Activated naive CD4-positive, alpha-beta T cell treated with anti-CD3 and anti-CD28 coated beads, Interleukin-2, amount 10 ng/mL, durations not matched to agents 7 days and 5 days (primary cell): Measurements from ENCODE around the gene ARHGAP4.

Experiments
- CTCF ChIA-PET: fragments of 350-600 bp; sonication (Branson Sonifier 250); formaldehyde crosslinking; loops from one replicate; lab custom pipeline; 2021; ENCODE audit warnings: antibody characterized with exemption; lab: Charles Lee
- DNase-seq: peaks from one replicate; pipeline ENCODE4 v3.0.0-alpha.2; 2020
- H3K27ac Mint-ChIP-seq: one replicate; pipeline ENCODE4 v1.8.0; 2021; ENCODE audit warnings: mild to moderate bottlenecking, moderate library complexity, mixed read lengths
- H3K27me3 Mint-ChIP-seq: one replicate; pipeline ENCODE4 v1.8.0; 2021; ENCODE audit warnings: mild to moderate bottlenecking, mixed read lengths
- H3K36me3 Mint-ChIP-seq: one replicate; pipeline ENCODE4 v1.8.0; 2021; ENCODE audit warnings: mixed read lengths
- H3K4me1 Mint-ChIP-seq: one replicate; pipeline ENCODE4 v1.8.0; 2021; ENCODE audit warnings: mixed read lengths
- H3K4me3 Mint-ChIP-seq: one replicate; pipeline ENCODE4 v1.8.0; 2021; ENCODE audit warnings: mild to moderate bottlenecking, moderate library complexity, mixed read lengths
- H3K9me3 Mint-ChIP-seq: one replicate; pipeline ENCODE4 v1.8.0; 2021; ENCODE audit warnings: mixed read lengths

Gene ARHGAP4

GRCh38 chrX:153868576-153869472 is 57.2 kb downstream of the ARHGAP4 start:
- H3K27me3 Mint-ChIP-seq = peaks cover 26% of the 10 kb centered on the region

DNA sequence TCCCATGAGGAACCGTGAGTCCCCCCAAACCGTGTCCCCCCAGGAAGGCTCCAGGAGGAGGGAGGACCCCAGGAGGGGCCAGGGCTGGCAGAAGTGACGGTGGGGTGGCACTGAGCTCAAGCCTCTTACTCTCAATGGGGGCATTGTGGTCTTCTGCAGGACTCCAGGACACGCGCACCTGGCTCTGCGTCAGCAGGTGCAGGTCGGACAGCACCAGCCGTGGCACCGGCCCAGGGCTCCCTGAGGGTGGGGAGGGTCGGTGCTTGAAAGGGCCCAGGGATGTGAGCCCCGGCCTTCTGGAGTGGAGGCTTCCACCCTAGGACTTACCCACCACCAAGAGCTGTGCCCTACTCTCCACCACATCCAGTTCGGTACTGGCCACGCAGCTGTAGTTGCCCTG is 58.4 kb downstream of the ARHGAP4 start:
- H3K27me3 Mint-ChIP-seq = peaks cover 15% of the 10 kb centered on the region
- no peak overlapping the region for H3K27ac Mint-ChIP-seq
- CTCF ChIA-PET = no interaction called here
- H3K4me3 Mint-ChIP-seq = no peak overlapping the region
- no peak for DNase-seq
- no peaks in the 10 kb centered on the region for H3K9me3 Mint-ChIP-seq
- no peaks in the 10 kb centered on the region for H3K36me3 Mint-ChIP-seq
- no peaks in the 10 kb centered on the region for H3K4me1 Mint-ChIP-seq

More at GRCh38 chrX:153868576-153869472, 57.2 kb downstream of the ARHGAP4 start:
- Mint-ChIP-seq H3K36me3 (no peaks in the 10 kb centered on the region), H3K4me3 (no peak overlapping the region), H3K4me1 (no peaks in the 10 kb centered on the region), H3K9me3 (no peaks in the 10 kb centered on the region), H3K27ac (no peak overlapping the region)
- CTCF ChIA-PET = no interaction called here
- no peak for DNase-seq

- Mint-ChIP-seq H3K4me1 (no peaks in the 10 kb centered on the region), H3K4me3 (no peak overlapping the region), H3K27me3 (peaks cover 9% of the 10 kb centered on the region), H3K27ac (no peak overlapping the region), H3K36me3 (no peaks in the 10 kb centered on the region), H3K9me3 (no peaks in the 10 kb centered on the region)
- CTCF ChIA-PET = no interaction called here
- no peak for DNase-seq
Measured at GRCh38 chrX:153867139-153867538, 58.9 kb downstream of the ARHGAP4 start.

DNA sequence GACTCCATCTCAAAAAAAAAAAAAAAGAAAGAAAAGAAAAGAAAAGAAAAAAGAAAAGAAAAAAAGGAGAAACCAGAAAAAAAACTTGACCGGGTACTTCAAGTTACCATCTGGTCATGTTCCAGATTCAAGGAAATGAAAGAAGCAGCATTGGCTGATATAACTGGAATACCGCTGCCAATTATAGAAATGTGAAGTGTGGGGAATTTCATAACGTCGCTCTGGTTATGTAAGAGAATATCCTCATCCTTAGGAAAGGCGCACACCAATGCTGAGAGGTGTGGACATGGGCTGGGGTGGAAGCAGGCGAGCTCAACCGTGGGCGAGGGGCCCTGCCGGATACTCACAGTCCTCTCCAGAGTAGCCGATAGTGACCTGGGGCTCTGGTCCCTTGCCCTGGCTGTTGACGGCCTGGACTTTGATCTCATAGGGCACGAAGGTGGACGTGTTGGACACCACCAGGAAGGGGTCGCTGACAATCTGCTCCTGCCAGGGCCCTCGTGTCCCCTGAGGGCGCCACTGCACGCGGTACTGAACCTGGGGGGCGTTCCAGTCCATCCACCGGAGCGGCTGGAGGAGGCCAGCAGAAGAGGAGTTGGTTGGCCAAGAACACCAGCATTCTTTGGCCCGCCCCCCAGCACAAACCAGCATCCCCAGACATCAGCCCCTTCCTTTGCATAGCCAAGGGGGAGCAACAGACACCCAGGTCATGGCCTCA is 59.6 kb downstream of the ARHGAP4 start:
- Mint-ChIP-seq H3K27ac (no peak overlapping the region), H3K4me3 (no peak overlapping the region), H3K36me3 (no peaks in the 10 kb centered on the region), H3K4me1 (no peaks in the 10 kb centered on the region), H3K27me3 (peaks cover 7% of the 10 kb centered on the region), H3K9me3 (no peaks in the 10 kb centered on the region)
- CTCF ChIA-PET = no interaction called here
- DNase-seq = no peak

DNA sequence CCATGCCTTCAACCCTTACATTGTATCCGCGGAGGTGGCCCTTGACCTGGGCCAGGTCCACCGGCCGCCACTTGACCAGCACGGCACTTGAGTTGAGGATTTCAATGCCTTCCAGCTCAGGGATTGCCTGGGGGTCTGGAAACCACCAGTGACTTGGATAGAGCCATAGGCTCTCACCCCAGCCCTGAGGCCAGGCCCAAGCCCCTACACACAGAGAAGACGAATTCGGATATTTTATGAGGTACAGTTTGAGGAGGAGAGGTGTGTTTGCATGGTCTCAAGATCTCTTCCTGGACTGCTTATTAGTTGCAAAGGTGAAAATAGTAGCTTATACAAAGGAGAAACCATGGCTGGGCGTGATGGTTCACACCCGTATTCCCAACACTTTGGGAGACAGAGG is 60.4 kb downstream of the ARHGAP4 start:
- H3K4me1 Mint-ChIP-seq = no peaks in the 10 kb centered on the region
- no peaks in the 10 kb centered on the region for H3K36me3 Mint-ChIP-seq

DNA sequence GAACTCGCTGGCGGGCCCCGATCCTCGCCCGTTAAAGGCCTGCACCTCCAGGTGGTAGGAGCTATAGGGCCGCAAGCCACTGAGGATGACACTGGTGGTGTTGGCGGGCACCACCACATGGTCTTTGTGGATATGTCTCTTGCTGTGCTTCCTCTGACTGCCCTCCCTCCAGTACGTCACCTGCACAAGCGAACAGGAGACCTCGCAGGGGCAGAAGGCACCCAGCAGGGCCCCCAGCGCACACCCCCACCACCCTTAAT is 60.8 kb downstream of the ARHGAP4 start:
- no peak for DNase-seq
- H3K27ac Mint-ChIP-seq = no peak overlapping the region
- no peaks in the 10 kb centered on the region for H3K36me3 Mint-ChIP-seq
- no peaks in the 10 kb centered on the region for H3K9me3 Mint-ChIP-seq
- no peak overlapping the region for H3K4me3 Mint-ChIP-seq
- no peaks in the 10 kb centered on the region for H3K4me1 Mint-ChIP-seq
- H3K27me3 Mint-ChIP-seq = peaks cover 9% of the 10 kb centered on the region
- CTCF ChIA-PET = no interaction called here

More for the DNA sequence above, 60.4 kb downstream of the ARHGAP4 start:
- CTCF ChIA-PET = no interaction called here
- no peak for DNase-seq
- peaks cover 9% of the 10 kb centered on the region for H3K27me3 Mint-ChIP-seq
- no peak overlapping the region for H3K4me3 Mint-ChIP-seq
- no peaks in the 10 kb centered on the region for H3K9me3 Mint-ChIP-seq
- no peak overlapping the region for H3K27ac Mint-ChIP-seq

DNA sequence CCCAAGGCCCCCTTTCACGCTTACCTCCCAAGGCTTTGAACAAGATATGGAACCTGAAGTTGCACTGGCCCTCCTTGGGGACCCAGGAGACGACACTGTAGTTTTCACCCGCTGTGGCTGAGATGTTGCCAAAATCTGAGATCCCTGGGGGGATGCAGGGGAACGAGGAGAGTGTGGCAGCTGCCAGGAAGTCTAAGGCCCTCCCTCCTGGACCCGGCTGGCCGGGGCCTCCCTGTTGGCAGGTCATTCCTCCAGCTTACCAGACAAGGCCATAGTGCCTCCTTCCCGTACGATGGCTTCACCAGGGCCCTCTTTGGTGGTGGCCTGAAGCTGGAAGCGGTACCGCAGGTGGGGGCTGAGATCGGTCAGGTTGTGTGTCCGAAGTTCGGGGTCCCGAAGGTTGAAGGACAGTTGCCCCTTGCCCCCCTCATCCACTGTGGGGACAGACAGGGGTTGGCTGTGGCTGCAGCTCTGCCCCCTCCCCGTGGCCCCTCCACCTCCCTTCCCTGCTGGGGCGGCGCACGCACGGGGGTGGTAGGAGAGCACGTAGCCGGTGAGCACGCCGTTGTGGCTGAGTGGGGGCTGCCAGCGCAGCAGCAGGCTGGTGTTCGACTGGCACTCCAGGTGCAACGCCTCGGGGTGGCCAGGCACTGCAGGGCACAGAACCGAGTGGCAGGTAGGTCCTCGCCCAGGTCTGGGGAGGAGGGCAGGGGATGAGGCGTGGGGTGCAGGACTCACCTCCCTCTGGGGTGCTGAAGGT is 61.3 kb downstream of the ARHGAP4 start:
- CTCF ChIA-PET = no interaction called here
- Mint-ChIP-seq H3K4me1 (no peaks in the 10 kb centered on the region), H3K36me3 (no peaks in the 10 kb centered on the region)

GRCh38 chrX:153864101-153864500 is 62.0 kb downstream of the ARHGAP4 start:
- CTCF ChIA-PET = no interaction called here
- no peak overlapping the region for H3K4me3 Mint-ChIP-seq
- H3K4me1 Mint-ChIP-seq = no peaks in the 10 kb centered on the region
- DNase-seq = no peak
- no peaks in the 10 kb centered on the region for H3K9me3 Mint-ChIP-seq
- H3K36me3 Mint-ChIP-seq = no peaks in the 10 kb centered on the region
- no peak overlapping the region for H3K27ac Mint-ChIP-seq
- H3K27me3 Mint-ChIP-seq = peaks cover 15% of the 10 kb centered on the region

More for the DNA sequence above, 61.3 kb downstream of the ARHGAP4 start:
- peaks cover 11% of the 10 kb centered on the region for H3K27me3 Mint-ChIP-seq
- no peak overlapping the region for H3K4me3 Mint-ChIP-seq
- no peak for DNase-seq
- no peaks in the 10 kb centered on the region for H3K9me3 Mint-ChIP-seq
- H3K27ac Mint-ChIP-seq = no peak overlapping the region

DNA sequence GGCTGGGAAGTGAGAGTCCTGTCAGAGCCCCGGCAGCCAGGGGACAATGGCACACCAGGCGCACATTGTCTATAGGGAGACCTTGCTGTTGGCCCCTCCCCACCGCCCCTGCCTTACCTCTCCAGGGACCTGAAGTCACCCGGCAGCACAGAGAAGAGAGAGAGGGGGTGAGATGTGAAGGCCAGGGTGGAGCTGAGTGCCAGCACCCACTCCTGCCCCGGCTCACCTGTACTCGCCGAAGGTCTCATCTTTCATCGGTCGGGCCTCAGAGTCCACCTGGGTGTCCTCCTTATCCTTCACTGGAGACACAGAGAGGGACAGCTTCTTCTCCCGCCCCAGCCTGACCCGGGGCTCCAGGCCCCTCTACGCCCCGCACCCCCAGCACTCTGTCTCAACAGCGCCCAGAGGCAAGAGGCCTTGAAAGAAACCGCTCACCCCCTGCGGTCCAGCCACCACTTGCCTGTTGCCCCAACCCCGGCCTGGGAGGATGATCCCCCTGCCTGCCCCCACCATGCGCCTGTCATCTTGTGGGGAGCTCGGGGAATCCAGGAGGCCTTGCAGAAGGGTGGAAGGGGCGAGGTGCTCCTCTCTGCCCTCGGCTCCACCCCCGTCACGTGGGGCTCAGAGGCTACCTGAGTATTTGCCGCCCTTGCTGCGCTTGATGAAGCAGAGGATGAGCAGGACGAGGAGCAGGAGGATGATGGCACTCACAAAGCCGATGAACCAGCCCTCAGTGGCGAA is 62.6 kb downstream of the ARHGAP4 start:
- DNase-seq = no peak
- no peaks in the 10 kb centered on the region for H3K4me1 Mint-ChIP-seq
- peaks cover 15% of the 10 kb centered on the region for H3K27me3 Mint-ChIP-seq
- no peak overlapping the region for H3K4me3 Mint-ChIP-seq
- CTCF ChIA-PET = no interaction called here
- H3K36me3 Mint-ChIP-seq = no peaks in the 10 kb centered on the region
- no peak overlapping the region for H3K27ac Mint-ChIP-seq
- H3K9me3 Mint-ChIP-seq = no peaks in the 10 kb centered on the region

DNA sequence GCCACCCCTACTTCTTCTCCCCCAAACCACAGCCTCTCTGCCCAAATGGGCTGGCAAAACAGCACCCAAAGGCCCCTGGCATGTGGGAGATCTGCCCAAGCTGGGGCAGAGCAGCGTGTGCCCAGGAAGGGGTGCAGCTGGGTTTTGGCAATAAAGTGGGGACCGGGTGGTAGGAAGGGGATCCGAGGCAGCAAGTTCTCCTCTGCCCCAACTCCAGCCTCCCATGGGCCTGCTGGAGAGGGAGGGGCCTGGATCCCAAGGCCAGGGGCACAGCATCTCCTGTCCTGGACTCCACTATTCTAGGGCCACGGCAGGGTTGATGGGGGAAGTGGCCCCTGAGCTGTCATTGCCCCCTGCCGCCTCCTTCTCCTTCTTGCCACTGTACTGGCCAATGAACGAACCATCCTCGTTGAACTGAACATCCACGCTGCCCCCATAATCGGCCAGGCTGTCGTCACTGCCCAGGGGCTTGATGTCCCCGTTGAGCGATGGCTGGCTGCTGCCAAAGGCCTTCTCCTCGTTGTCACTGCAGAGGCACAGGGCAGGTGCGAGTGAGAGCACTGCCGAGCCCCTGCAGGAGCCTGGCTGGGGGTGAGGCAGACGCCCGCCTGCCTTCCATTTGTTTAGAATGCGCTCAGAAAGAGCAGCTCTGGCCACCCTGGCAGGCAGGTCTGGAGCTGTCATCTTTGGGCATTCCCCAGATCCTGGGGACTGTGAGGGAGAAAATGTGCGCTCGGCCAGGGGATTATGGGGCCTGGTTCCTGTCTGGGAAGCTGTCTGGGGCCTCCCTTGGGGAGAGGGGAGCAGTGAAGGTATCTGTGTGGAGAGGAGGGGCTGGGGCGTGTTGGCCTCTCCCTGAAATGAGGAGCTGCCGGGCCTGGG is 63.5 kb downstream of the ARHGAP4 start:
- Mint-ChIP-seq H3K27me3 (peaks cover 15% of the 10 kb centered on the region), H3K4me1 (peaks cover 2% of the 10 kb centered on the region), H3K36me3 (no peaks in the 10 kb centered on the region), H3K4me3 (no peak overlapping the region), H3K27ac (no peak overlapping the region), H3K9me3 (no peaks in the 10 kb centered on the region)
- no peak for DNase-seq
- CTCF ChIA-PET = no interaction called here

DNA sequence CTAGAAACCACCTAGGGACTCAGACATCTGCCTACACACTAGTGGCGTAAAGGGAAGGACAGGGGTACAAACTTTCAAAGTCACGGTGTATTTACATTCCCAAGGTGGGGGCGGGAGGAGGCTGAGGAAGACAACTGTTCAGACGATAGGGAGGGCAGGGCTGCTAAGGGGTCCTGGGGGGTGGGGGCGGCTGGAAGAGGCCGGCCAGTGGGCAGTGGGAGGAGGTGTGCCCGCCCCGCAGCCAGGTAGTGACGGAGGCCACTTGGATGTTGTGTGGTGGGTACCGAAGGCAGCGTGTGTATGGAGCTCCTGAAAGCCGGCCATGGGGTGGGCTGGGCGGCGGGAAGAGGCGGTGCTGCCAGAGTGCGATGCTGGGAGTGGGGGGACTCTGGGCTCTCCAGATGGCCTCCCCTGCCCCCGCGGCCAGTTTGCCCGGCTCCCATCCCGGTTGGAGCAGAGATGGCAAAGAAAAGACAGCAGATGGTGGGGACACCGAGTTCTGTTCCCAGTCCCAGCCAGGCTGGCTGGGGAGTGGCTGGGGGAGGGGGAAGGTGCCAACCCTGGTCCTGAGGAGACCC is 64.2 kb downstream of the ARHGAP4 start:
- Mint-ChIP-seq H3K27ac (no peak overlapping the region), H3K27me3 (peaks cover 23% of the 10 kb centered on the region), H3K9me3 (no peaks in the 10 kb centered on the region), H3K4me3 (no peak overlapping the region), H3K36me3 (no peaks in the 10 kb centered on the region), H3K4me1 (peaks cover 5% of the 10 kb centered on the region)
- CTCF ChIA-PET = no interaction called here
- no peak for DNase-seq

DNA sequence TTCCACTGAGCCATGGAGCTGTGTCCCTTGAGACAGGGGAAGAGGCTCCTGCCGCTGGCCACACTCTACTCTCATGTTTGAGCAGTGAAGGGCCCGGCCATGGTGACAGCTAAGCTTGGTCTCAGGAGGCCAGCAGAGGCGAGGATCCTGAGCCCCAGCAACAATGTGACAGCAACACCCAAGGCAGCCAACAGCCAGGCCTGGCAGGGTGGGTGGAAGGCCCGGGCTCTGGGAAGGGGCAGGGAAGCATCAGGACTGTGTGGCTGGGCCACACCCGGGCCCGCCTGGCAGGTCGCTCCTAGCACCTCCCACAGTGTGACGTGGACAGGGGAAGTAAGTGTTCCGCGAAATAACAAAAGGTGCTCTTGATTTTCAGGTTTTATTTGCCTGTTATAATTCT is 64.9 kb downstream of the ARHGAP4 start:
- H3K27ac Mint-ChIP-seq = no peak overlapping the region
- no peaks in the 10 kb centered on the region for H3K9me3 Mint-ChIP-seq
- no peak overlapping the region for H3K4me3 Mint-ChIP-seq
- peaks cover 5% of the 10 kb centered on the region for H3K4me1 Mint-ChIP-seq
- no peaks in the 10 kb centered on the region for H3K36me3 Mint-ChIP-seq
- DNase-seq = no peak
- CTCF ChIA-PET = no interaction called here
- peaks cover 29% of the 10 kb centered on the region for H3K27me3 Mint-ChIP-seq
